Measurements from ENCODE around the gene PDE11A. TPM values are rescaled to one million over a fixed set of nuclear protein-coding genes. Genes with fewer than 3 reads are reported as not detected.

Gene PDE11A
- total and polyA plus RNA-seq, 9 donors: 0.15 to 2.0 (median 0.42) TPM; not detected in 1

GRCh38 chr2:178016612-178017011 is 56.0 kb downstream of the PDE11A start:
- no peaks in the 10 kb centered on the region for H3K4me1 ChIP-seq (ENCODE audit: insufficient read depth)
- H3K36me3 ChIP-seq: no peaks in the 10 kb centered on the region
- no peaks in the 10 kb centered on the region for H3K27me3 ChIP-seq
- intact Hi-C loops (cut with DNase I): no loop called here
- 0 to 27% (median 0%) methylated on average over 1 of the region's 1 CpG for WGBS, 3 donors
- H3K9me3 ChIP-seq: no peaks in the 10 kb centered on the region
- H3K27ac ChIP-seq: no peak overlapping the region
- no peak overlapping the region for H3K4me3 ChIP-seq
- TF ChIP-seq CTCF (IDR thresholded peaks at IDR 0.05) (no peak), EP300 (IDR thresholded peaks at IDR 0.05) (no peak), POLR2A (IDR thresholded peaks at IDR 0.05) (no peak)
- no peak for DNase-seq

GRCh38 chr2:178012639-178013038 is 59.9 kb downstream of the PDE11A start:
- intact Hi-C loops (cut with DNase I): no loop called here
- WGBS, 3 donors: 85 to 92% (median 89%) methylated on average over 2 of the region's 2 CpGs
- Histone ChIP-seq H3K27me3 (no peaks in the 10 kb centered on the region), H3K27ac (no peak overlapping the region), H3K4me3 (no peak overlapping the region), H3K4me1 (ENCODE audit: insufficient read depth) (no peaks in the 10 kb centered on the region), H3K9me3 (no peaks in the 10 kb centered on the region), H3K36me3 (no peaks in the 10 kb centered on the region)
- DNase-seq: no peak
- TF ChIP-seq EP300 (IDR thresholded peaks at IDR 0.05) (no peak), POLR2A (IDR thresholded peaks at IDR 0.05) (no peak), CTCF (IDR thresholded peaks at IDR 0.05) (no peak)

GRCh38 chr2:178009813-178010212 is 62.8 kb downstream of the PDE11A start:
- TF ChIP-seq POLR2A (IDR thresholded peaks at IDR 0.05) (no peak), EP300 (IDR thresholded peaks at IDR 0.05) (no peak), CTCF (IDR thresholded peaks at IDR 0.05) (no peak)
- intact Hi-C loops (cut with DNase I): no loop called here
- Histone ChIP-seq H3K27me3 (no peaks in the 10 kb centered on the region), H3K36me3 (no peaks in the 10 kb centered on the region), H3K4me1 (ENCODE audit: insufficient read depth) (no peaks in the 10 kb centered on the region), H3K4me3 (no peak overlapping the region), H3K9me3 (no peaks in the 10 kb centered on the region), H3K27ac (no peak overlapping the region)
- no peak for DNase-seq
- 65 to 75% (median 71%) methylated on average over 1 of the region's 1 CpG for WGBS, 3 donors

GRCh38 chr2:178008636-178009289 is 63.8 kb downstream of the PDE11A start:
- 41 to 51% (median 43%) methylated on average over 5 of the region's 5 CpGs for WGBS, 3 donors
- intact Hi-C loops (cut with DNase I): no loop called here
- Histone ChIP-seq H3K27me3 (no peaks in the 10 kb centered on the region), H3K9me3 (no peaks in the 10 kb centered on the region), H3K4me3 (no peak overlapping the region), H3K36me3 (no peaks in the 10 kb centered on the region), H3K27ac (no peak overlapping the region), H3K4me1 (ENCODE audit: insufficient read depth) (no peaks in the 10 kb centered on the region)
- TF ChIP-seq EP300 (IDR thresholded peaks at IDR 0.05): no peak
- TF ChIP-seq POLR2A (IDR thresholded peaks at IDR 0.05): no peak
- TF ChIP-seq CTCF (IDR thresholded peaks at IDR 0.05): no peak
- DNase-seq: peak in 2 of 5 donors; percentile 9 to 27
